Activated naive CD8-positive, alpha-beta T cell treated with anti-CD3 and anti-CD28 coated beads, Interleukin-2, amount 50 U/mL, for 24 hours (primary cell): Measurements from ENCODE around the gene CCDC127.
A peak's percentile ranks its signal among the peaks of the same experiment; 100 is the strongest.
"Not testable (repeated sequence)": the region's sequence is repeated elsewhere in the genome, so short reads cannot be mapped to it uniquely, and the experiment has no call there.

ENCODE experiments used
- ATAC-seq: fragments of 150-1000 bp; cut with Tn5 transposase; one replicate; pipeline ENCODE4 v1.10.0; 2021
- DNase-seq: peaks from one replicate; pipeline ENCODE4 v3.0.0; 2021
- H3K27ac Mint-ChIP-seq: one replicate; pipeline ENCODE4 v1.8.0; 2021; ENCODE audit warnings: mild to moderate bottlenecking, mixed read lengths
- H3K27me3 Mint-ChIP-seq: one replicate; pipeline ENCODE4 v1.8.0; 2021; ENCODE audit warnings: mixed read lengths
- H3K36me3 Mint-ChIP-seq: one replicate; pipeline ENCODE4 v1.8.0; 2021; ENCODE audit warnings: low read depth, mixed read lengths
- H3K4me1 Mint-ChIP-seq: one replicate; pipeline ENCODE4 v1.8.0; 2021; ENCODE audit warnings: mixed read lengths
- H3K4me3 Mint-ChIP-seq: one replicate; pipeline ENCODE4 v1.8.0; 2021; ENCODE audit warnings: mild to moderate bottlenecking, moderate library complexity, mixed read lengths
- H3K9me3 Mint-ChIP-seq: one replicate; pipeline ENCODE4 v1.8.0; 2021; ENCODE audit warnings: mixed read lengths

CCDC127 gene

DNA sequence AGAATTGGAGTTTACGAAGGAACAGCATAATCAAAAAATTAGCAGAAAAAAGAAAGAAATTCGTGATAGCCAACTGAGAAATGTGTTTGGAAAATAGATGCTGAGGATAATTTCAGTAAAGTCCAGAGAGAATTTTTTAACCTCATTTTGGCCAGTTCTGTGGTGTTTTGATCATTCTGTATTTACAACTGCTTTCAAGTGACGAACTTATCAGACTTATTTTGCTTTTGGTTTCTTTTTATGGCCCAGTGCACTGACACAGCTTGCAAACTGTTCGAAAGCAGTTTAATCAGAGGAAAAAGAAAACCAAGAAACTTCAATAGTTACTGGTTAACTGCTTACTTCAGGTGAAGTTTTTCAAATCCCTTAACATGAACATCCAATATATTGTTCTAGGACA lies 2.0 kb upstream of the CCDC127 start:
- Mint-ChIP-seq H3K9me3 (no peaks in the 10 kb centered on the region), H3K4me3 (peak overlapping the region; percentile 92), H3K27me3 (no peaks in the 10 kb centered on the region), H3K36me3 (peaks cover 16% of the 10 kb centered on the region), H3K27ac (peak overlapping the region; percentile 84), H3K4me1 (peaks cover 51% of the 10 kb centered on the region)
- ATAC-seq (no peak), DNase-seq (no peak)

- peak overlapping the region; percentile 84 for H3K27ac Mint-ChIP-seq
- peaks cover 56% of the 10 kb centered on the region for H3K4me1 Mint-ChIP-seq
- DNase-seq: peak; percentile 11
- H3K27me3 Mint-ChIP-seq: no peaks in the 10 kb centered on the region
- peak overlapping the region; percentile 92 for H3K4me3 Mint-ChIP-seq
- peak; percentile 21 for ATAC-seq
- H3K9me3 Mint-ChIP-seq: no peaks in the 10 kb centered on the region
- peaks cover 15% of the 10 kb centered on the region for H3K36me3 Mint-ChIP-seq
Observed at GRCh38 chr5:219460-219863, 1.5 kb upstream of the CCDC127 start.

- Mint-ChIP-seq H3K9me3 (no peaks in the 10 kb centered on the region), H3K4me3 (peak overlapping the region; percentile 92), H3K27ac (peak overlapping the region; percentile 84), H3K36me3 (peaks cover 23% of the 10 kb centered on the region), H3K4me1 (peaks cover 64% of the 10 kb centered on the region), H3K27me3 (no peaks in the 10 kb centered on the region)
- DNase-seq (peak; percentile 22), ATAC-seq (peak; percentile 10)
Observed at GRCh38 chr5:218457-219291, 721 bp upstream of the CCDC127 start.

DNA sequence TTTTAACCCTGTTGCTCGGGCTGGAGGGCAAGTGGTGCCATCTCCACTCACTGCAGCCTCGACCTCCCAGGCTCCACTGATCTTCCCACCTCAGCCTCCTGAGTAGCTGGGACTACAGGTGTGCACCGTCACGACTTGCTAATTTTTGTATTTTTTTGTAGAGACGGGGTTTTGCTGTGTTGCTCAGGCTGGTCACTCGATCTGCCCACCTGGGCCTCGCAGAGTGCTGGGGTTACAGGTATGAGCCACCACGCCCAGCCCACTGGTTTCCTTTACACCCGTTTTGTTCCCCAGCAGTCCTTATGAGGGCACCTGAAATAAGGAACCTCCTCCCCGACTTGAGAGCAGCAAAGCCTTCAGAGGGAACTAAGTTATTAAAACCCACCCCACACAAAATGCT lies 1.9 kb downstream of the CCDC127 start:
- H3K9me3 Mint-ChIP-seq, DNase-seq, ATAC-seq, H3K27me3 Mint-ChIP-seq: not testable (repeated sequence)
- H3K27ac Mint-ChIP-seq: peak overlapping the region; percentile 88
- H3K4me3 Mint-ChIP-seq: peak overlapping the region; percentile 57
- H3K36me3 Mint-ChIP-seq: peaks cover 22% of the 10 kb centered on the region
- H3K4me1 Mint-ChIP-seq: peaks cover 44% of the 10 kb centered on the region

DNA sequence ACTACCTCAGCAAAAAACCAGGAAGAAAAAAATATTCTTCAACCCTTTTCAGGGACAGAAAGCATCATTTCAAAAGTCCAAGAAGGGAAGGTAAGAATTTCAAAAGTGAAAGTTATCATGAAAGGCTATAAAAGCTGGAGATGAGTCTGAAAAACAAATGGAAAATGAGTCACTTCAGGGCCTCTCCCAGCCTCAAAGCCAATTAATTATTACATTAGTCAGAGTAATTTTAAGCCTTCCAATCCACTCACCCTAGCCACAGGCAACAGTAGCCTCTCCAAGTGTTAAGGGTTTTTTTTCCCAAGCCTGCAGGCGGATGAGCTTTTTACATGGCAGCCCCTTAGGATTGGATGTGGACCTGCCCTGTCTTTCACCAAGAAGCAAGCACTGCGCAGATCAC lies 2.7 kb downstream of the CCDC127 start:
- H3K36me3 Mint-ChIP-seq: peaks cover 18% of the 10 kb centered on the region
- peak; percentile 53 for ATAC-seq
- DNase-seq, H3K27me3 Mint-ChIP-seq, H3K9me3 Mint-ChIP-seq: not testable (repeated sequence)
- peaks cover 39% of the 10 kb centered on the region for H3K4me1 Mint-ChIP-seq
- peak overlapping the region; percentile 88 for H3K27ac Mint-ChIP-seq
- peak overlapping the region; percentile 57 for H3K4me3 Mint-ChIP-seq

GRCh38 chr5:213803-214395 lies 4.1 kb downstream of the CCDC127 start:
- no peak for ATAC-seq
- Mint-ChIP-seq H3K9me3 (no peaks in the 10 kb centered on the region), H3K27me3 (no peaks in the 10 kb centered on the region), H3K36me3 (peaks cover 18% of the 10 kb centered on the region), H3K4me3 (peak overlapping the region; percentile 2), H3K4me1 (peaks cover 42% of the 10 kb centered on the region), H3K27ac (peak overlapping the region; percentile 88)
- no peak for DNase-seq

- ATAC-seq: no peak
- Mint-ChIP-seq H3K36me3 (peaks cover 20% of the 10 kb centered on the region), H3K27me3 (no peaks in the 10 kb centered on the region), H3K27ac (no peak overlapping the region), H3K4me3 (no peak overlapping the region), H3K4me1 (peaks cover 18% of the 10 kb centered on the region), H3K9me3 (no peaks in the 10 kb centered on the region)
- DNase-seq: no peak
Observed at GRCh38 chr5:208449-209114, 9.4 kb downstream of the CCDC127 start.

- no peak for ATAC-seq
- H3K9me3 Mint-ChIP-seq: no peaks in the 10 kb centered on the region
- H3K4me3 Mint-ChIP-seq: no peak overlapping the region
- H3K27ac Mint-ChIP-seq: no peak overlapping the region
- H3K27me3 Mint-ChIP-seq: no peaks in the 10 kb centered on the region
- no peak for DNase-seq
- H3K36me3 Mint-ChIP-seq: peaks cover 20% of the 10 kb centered on the region
- peaks cover 16% of the 10 kb centered on the region for H3K4me1 Mint-ChIP-seq
Observed at GRCh38 chr5:207599-207998, 10.4 kb downstream of the CCDC127 start.

- peaks cover 21% of the 10 kb centered on the region for H3K36me3 Mint-ChIP-seq
- H3K4me1 Mint-ChIP-seq: peaks cover 16% of the 10 kb centered on the region
- H3K4me3 Mint-ChIP-seq: no peak overlapping the region
- DNase-seq (no peak), ATAC-seq (no peak)
- no peaks in the 10 kb centered on the region for H3K9me3 Mint-ChIP-seq
- no peak overlapping the region for H3K27ac Mint-ChIP-seq
- H3K27me3 Mint-ChIP-seq: no peaks in the 10 kb centered on the region
Observed at GRCh38 chr5:206927-207536, 10.9 kb downstream of the CCDC127 start.

DNA sequence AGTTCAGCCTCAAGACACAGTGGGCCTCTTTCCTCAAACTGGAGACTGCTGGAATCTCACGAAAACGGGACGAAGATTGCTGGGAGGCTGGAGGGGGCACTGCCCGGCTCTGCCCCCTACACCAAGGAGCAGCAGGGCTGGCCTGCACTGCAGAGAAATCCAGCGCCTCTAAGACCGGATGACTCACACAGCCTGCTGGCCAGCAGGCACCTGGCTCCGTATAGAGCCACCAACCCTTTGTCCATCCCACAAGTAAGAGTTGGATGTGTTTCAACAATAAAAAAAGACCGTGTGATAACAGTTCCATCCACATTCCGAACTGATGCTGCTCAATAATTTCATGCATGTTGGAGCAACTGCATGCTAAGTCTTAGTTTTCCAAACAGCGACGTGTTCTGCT lies 11.5 kb downstream of the CCDC127 start:
- ATAC-seq (no peak), DNase-seq (no peak)
- Mint-ChIP-seq H3K27ac (no peak overlapping the region), H3K4me1 (peaks cover 16% of the 10 kb centered on the region), H3K36me3 (peaks cover 21% of the 10 kb centered on the region), H3K4me3 (no peak overlapping the region), H3K9me3 (no peaks in the 10 kb centered on the region), H3K27me3 (no peaks in the 10 kb centered on the region)

GRCh38 chr5:204966-205670 lies 12.8 kb downstream of the CCDC127 start:
- peaks cover 12% of the 10 kb centered on the region for H3K4me1 Mint-ChIP-seq
- peaks cover 20% of the 10 kb centered on the region for H3K36me3 Mint-ChIP-seq
- H3K9me3 Mint-ChIP-seq: no peaks in the 10 kb centered on the region
- ATAC-seq (no peak), DNase-seq (no peak)
- H3K27me3 Mint-ChIP-seq: no peaks in the 10 kb centered on the region
- no peak overlapping the region for H3K4me3 Mint-ChIP-seq
- H3K27ac Mint-ChIP-seq: no peak overlapping the region

GRCh38 chr5:204462-204861 lies 13.5 kb downstream of the CCDC127 start:
- Mint-ChIP-seq H3K9me3 (no peaks in the 10 kb centered on the region), H3K4me1 (peaks cover 5% of the 10 kb centered on the region), H3K27me3 (no peaks in the 10 kb centered on the region), H3K36me3 (peaks cover 20% of the 10 kb centered on the region), H3K27ac (no peak overlapping the region), H3K4me3 (no peak overlapping the region)
- ATAC-seq (no peak), DNase-seq (no peak)

DNA sequence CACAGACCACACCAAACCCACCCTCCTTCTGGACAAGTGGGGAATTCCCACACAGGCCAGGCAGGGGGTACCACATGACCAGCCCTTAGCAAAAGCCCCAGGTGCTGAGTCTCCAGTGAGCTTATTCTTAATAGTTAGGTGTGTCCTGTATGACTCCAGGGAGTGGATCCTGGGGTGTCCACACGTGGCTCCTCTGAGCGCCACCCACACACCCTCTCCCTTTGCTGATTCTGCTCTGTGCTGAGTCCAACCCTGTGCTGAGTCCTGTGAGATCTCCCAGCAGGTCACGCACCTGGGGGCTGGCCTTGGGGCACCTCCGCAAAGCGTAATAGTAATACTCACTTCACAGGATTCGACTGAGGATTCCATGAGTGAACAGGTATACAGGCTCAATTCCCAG lies 14.0 kb downstream of the CCDC127 start:
- peaks cover 5% of the 10 kb centered on the region for H3K4me1 Mint-ChIP-seq
- peaks cover 20% of the 10 kb centered on the region for H3K36me3 Mint-ChIP-seq
- no peak for DNase-seq
- no peak overlapping the region for H3K4me3 Mint-ChIP-seq
- no peaks in the 10 kb centered on the region for H3K27me3 Mint-ChIP-seq
- no peak overlapping the region for H3K27ac Mint-ChIP-seq
- no peaks in the 10 kb centered on the region for H3K9me3 Mint-ChIP-seq
- no peak for ATAC-seq

DNA sequence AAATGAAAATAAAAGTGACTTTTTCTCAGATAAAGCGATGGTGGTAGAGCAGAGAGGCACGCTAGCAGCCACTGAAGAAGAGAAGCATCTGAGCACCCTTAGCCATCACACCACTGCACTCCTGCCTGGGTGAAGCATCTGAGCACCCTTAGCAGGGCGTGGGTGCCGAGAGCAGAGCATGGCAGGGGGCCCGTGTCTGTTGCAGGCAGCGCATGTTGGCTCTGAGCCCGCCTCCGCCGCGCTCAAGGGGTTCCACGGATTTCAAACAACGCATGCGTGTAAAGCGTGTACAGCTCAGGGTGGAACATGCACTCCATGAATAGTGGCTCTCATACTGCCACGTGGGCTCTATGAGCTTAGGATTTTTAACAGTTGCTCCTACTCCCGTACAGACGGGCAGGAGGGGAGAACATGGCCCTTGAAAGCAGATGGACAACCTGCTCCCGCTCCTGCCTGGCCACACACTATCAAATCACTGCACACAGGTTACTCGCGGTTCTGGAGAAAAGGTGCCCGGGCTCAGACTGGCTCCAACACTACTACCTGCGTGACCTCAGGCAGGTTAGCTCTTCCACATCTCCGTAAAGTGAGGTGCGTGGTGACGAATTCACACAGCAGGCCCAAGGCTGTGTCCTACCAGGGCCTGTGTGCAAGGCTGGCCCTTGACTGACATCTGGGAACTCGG lies 14.6 kb downstream of the CCDC127 start:
- Mint-ChIP-seq H3K27me3 (no peaks in the 10 kb centered on the region), H3K36me3 (peaks cover 20% of the 10 kb centered on the region), H3K4me1 (peaks cover 2% of the 10 kb centered on the region), H3K27ac (no peak overlapping the region), H3K9me3 (no peaks in the 10 kb centered on the region), H3K4me3 (no peak overlapping the region)
- no peak for ATAC-seq
- DNase-seq: no peak
